ENCODE measurements around the gene DPP4. TPM values are rescaled to one million over a fixed set of nuclear protein-coding genes. Genes with fewer than 3 reads are reported as not detected.

DPP4 gene
- total and polyA plus RNA-seq, 2 of the 13 experiments (the other 11 are each of a cell fraction or from before 2014, with no cell fraction given): 39.4 to 109 TPM

GRCh38 chr2:161976295-161976694 is 97.7 kb downstream of the DPP4 start:
- no peak for ATAC-seq

GRCh38 chr2:161975813-161976160 is 98.2 kb downstream of the DPP4 start:
- ATAC-seq: no peak
- intact Hi-C loops (cut with micrococcal nuclease; ENCODE audit: unreplicated experiment): no loop called here
- Histone ChIP-seq H3K9me3 (ENCODE audit: low read length) (no peaks in the 10 kb centered on the region), H3K79me2 (ENCODE audit: insufficient read depth, low read length) (no peaks in the 10 kb centered on the region), H3K27ac (ENCODE audit: extremely low read length, insufficient read depth, low read length) (no peak overlapping the region), H3K27me3 (ENCODE audit: control insufficient read depth in 1 of 2, insufficient read depth in 2 of 2, low read length in 2 of 2) (peaks cover 0 to 4% of the 10 kb centered on the region in 2 experiments; a peak in 1 of 5 replicates), H3K4me2 (ENCODE audit: low read depth, low read length) (no peak overlapping the region), H3K36me3 (replicated peaks in 1 of 2; ENCODE audit: control insufficient read depth in 1 of 2, insufficient read depth in 2 of 2, low read length in 2 of 2) (no peaks in the 10 kb centered on the region), H2AFZ (ENCODE audit: low read length) (no peak overlapping the region), H3K9ac (ENCODE audit: insufficient read depth, low read depth, low read length) (no peak overlapping the region), H4K20me1 (ENCODE audit: insufficient read depth, low read length) (no peaks in the 10 kb centered on the region), H3K4me3 (replicated peaks in 1 of 3; ENCODE audit: insufficient read depth in 1 of 3, low read depth in 2 of 3, low read length in 3 of 3) (no peak overlapping the region), H3K4me1 (ENCODE audit: insufficient read depth, low read length) (peaks cover 6% of the 10 kb centered on the region; the same call in 1 of the 2 replicates)
- in situ Hi-C loops (cut with HindIII; ENCODE audit: extremely low pct_ligation_motif_present, low pct_unique_long_range_greater_than_20kb): loop anchor here (25.0 kb wide), 1 partner anchor 337 kb away; the partner anchor contains the start of gene IFIH1
- no peak for DNase-seq (ENCODE audit: low spot score)
- 95% methylated on average over 2 of the region's 2 CpGs for WGBS (ENCODE audit: low lambda C conversion rate)
- CTCF ChIA-PET (ENCODE audit: low intra/inter-chr PET ratio, low total read pairs): no interaction called here
- no peak for TF ChIP-seq ZIK1 (CRISPR knock-in tag; IDR thresholded peaks at IDR 0.05; ENCODE audit: borderline replicate concordance, low read depth)
- TF ChIP-seq, protein P1, sequence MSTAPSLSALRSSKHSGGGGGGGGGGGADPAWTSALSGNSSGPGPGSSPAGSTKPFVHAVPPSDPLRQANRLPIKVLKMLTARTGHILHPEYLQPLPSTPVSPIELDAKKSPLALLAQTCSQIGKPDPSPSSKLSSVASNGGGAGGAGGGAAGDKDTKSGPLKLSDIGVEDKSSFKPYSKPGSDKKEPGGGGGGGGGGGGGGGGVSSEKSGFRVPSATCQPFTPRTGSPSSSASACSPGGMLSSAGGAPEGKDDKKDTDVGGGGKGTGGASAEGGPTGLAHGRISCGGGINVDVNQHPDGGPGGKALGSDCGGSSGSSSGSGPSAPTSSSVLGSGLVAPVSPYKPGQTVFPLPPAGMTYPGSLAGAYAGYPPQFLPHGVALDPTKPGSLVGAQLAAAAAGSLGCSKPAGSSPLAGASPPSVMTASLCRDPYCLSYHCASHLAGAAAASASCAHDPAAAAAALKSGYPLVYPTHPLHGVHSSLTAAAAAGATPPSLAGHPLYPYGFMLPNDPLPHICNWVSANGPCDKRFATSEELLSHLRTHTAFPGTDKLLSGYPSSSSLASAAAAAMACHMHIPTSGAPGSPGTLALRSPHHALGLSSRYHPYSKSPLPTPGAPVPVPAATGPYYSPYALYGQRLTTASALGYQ (CRISPR knock-in tag; IDR thresholded peaks at IDR 0.05): no peak
- no peak for FAIRE-seq
- BruUV-seq (replicated peaks): no TSS peak
- POLR2A ChIA-PET: no interaction called here

More at GRCh38 chr2:161976295-161976694, 97.7 kb downstream of the DPP4 start:
- Histone ChIP-seq H4K20me1 (ENCODE audit: insufficient read depth, low read length) (no peaks in the 10 kb centered on the region), H3K27ac (ENCODE audit: extremely low read length, insufficient read depth, low read length) (no peak overlapping the region), H3K4me3 (replicated peaks in 1 of 3; ENCODE audit: insufficient read depth in 1 of 3, low read depth in 2 of 3, low read length in 3 of 3) (no peak overlapping the region), H3K36me3 (replicated peaks in 1 of 2; ENCODE audit: control insufficient read depth in 1 of 2, insufficient read depth in 2 of 2, low read length in 2 of 2) (no peaks in the 10 kb centered on the region), H2AFZ (ENCODE audit: low read length) (no peak overlapping the region), H3K79me2 (ENCODE audit: insufficient read depth, low read length) (no peaks in the 10 kb centered on the region), H3K27me3 (ENCODE audit: control insufficient read depth in 1 of 2, insufficient read depth in 2 of 2, low read length in 2 of 2) (peaks cover 0 to 4% of the 10 kb centered on the region in 2 experiments; a peak in 1 of 5 replicates), H3K4me1 (ENCODE audit: insufficient read depth, low read length) (peaks cover 6% of the 10 kb centered on the region; the same call in 1 of the 2 replicates), H3K9ac (ENCODE audit: insufficient read depth, low read depth, low read length) (no peak overlapping the region), H3K9me3 (ENCODE audit: low read length) (no peaks in the 10 kb centered on the region), H3K4me2 (ENCODE audit: low read depth, low read length) (no peak overlapping the region)
- DNase-seq (ENCODE audit: low spot score): no peak
- in situ Hi-C loops (cut with HindIII; ENCODE audit: extremely low pct_ligation_motif_present, low pct_unique_long_range_greater_than_20kb) (loop anchor here (25.0 kb wide), 1 partner anchor 336 kb away; the partner anchor contains the start of gene IFIH1), intact Hi-C loops (cut with micrococcal nuclease; ENCODE audit: unreplicated experiment) (no loop called here)
- ChIA-PET POLR2A (no interaction called here), CTCF (ENCODE audit: low intra/inter-chr PET ratio, low total read pairs) (no interaction called here)
- 2% methylated on average over 1 of the region's 1 CpG for WGBS (ENCODE audit: low lambda C conversion rate)
- BruUV-seq (replicated peaks): no TSS peak
- TF ChIP-seq CEBPB (IDR thresholded peaks at IDR 0.05; ENCODE audit: borderline replicate concordance, low read depth, low read length) (peak; percentile 59; the same call in 1 of the 2 replicates), STAG1 (CRISPR knock-in tag; IDR thresholded peaks at IDR 0.05) (no peak)
- no peak for FAIRE-seq
